ENCODE measurements around the gene BIN1.
"Not testable (repeated sequence)": the region's sequence is repeated elsewhere in the genome, so short reads cannot be mapped to it uniquely, and the experiment has no call there.

The BIN1 gene

GRCh38 chr2:127044165-127044718, 62.7 kb downstream of the BIN1 start:
- DNase-seq = no peak

- DNase-seq = no peak
Measured at GRCh38 chr2:127043367-127044164, 63.4 kb downstream of the BIN1 start.

GRCh38 chr2:127041259-127041970, 65.5 kb downstream of the BIN1 start:
- no peak for DNase-seq

DNA sequence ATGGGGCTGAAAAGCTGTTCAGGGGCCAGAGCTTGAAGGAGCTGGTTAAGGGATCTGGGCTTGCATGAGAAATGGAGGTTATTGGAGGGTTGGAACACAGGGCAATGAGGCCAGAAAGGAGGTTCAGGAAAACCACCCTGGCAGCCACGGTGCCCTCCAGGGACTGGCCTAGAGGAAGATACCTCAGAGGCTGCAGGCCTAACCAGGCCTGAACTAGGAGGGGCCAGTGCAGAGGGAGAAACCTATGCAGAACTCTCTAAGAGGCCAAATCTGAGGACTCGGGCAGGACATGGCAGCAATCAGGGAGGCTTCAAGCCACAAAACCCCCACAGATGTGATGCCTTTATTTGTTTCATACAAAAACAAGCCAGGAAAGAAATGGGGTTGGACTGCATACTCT, 66.8 kb downstream of the BIN1 start:
- DNase-seq = no peak

- DNase-seq = no peak
Measured at GRCh38 chr2:127039387-127040031, 67.4 kb downstream of the BIN1 start.

GRCh38 chr2:127037476-127037875, 69.5 kb downstream of the BIN1 start:
- DNase-seq = no peak

- DNase-seq = no peak
Measured at GRCh38 chr2:127034883-127035611, 71.9 kb downstream of the BIN1 start.

- no peak for DNase-seq
Measured at GRCh38 chr2:127034051-127034450, 72.9 kb downstream of the BIN1 start.

DNA sequence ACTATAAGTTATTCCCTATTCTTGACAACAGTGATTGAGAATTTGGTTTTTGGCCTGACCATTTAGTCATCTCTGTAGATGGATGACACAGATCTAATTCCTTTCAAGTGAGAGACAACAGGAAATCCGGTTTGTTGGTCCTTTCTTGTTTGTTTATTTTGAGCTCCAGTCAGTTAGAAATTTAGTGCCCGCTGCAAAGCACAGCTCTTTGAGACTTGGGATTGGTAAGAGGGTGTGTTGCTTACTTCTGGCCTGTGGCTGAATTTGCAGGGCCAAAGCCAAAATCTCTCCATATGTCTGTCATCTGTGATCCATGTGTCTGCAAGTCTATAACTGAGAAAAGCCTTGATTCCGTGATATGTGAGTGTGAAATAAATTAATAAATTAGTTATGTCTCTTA, 74.3 kb downstream of the BIN1 start:
- DNase-seq = no peak

GRCh38 chr2:127029350-127030051, 77.5 kb downstream of the BIN1 start:
- no peak for DNase-seq

DNA sequence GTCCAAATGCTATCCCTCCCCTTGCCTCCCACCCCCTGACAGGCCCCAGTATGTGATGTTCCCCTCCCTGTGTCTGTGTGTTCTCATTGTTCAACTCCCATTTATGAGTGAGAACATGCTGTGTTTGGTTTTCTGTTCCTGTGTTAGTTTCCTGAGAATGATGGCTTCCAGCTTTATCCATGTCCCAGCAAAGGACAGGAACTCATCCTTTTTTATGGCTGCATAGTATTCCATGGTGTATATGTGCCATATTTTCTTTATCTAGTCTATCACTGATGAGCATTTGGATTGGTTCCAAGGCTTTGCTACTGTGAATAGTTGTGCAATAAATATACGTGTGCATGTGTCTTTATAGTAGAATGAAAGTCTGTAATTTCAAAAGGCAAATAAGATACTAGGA, 78.2 kb downstream of the BIN1 start:
- DNase-seq = not testable (repeated sequence)

DNA sequence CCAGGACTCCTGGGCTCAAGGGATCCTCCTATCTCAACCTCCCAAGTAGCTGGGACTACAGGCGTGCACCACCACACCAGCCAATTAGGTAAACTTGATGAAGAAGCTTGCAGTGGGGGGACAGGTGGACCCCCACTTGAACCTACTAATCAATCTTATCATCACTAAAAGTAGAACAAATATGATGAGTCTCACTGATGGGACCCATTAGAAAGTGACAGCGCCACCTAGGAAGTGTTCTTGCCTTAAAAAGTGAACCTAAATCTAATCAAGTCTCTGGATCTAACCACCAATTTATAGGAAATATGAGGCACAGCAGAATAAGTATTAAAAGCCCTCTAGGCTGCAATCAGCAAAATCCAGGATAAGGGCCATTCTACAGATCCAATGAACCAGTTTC, 79.2 kb downstream of the BIN1 start:
- DNase-seq = no peak

DNA sequence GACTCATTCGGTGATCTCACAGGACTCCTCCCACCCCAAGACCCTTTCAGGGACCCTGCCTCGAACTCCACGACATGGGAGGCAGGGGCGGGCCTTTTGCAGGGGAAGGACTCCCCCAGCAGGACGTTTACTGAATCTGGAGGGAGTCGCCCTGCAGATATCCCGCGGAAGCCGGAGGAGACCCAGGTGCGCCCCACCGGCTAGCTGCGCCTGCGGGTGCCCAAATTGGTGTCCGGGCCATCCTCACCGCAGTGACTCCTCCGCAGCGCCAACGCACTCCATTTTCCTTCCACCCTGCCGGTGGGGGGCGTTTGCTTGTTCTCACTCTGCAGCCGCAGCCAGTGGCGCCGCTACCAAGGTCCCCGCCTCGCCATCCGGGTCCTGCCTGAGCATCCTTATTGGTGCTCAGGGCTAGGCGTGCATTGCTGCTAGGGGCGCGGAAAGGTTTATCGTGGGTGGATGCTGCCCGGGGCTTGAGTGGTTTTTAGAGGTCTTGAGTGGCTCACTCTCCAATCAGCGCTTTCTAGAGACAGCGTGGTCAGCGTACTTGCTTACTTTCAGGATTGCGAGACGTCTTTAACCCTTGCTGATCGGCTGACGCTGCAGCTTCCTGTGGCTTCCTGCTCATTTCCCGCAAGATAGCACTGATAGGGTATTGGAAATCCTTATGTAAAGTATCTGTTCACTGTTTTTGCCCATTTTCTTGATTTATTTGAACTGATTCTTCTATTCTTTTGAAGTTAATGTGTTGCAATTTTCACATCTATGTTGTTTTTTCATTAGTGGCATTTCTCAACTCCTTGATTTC, 81.4 kb downstream of the BIN1 start:
- peak; percentile 61 for DNase-seq

GRCh38 chr2:127024769-127025358, 82.1 kb downstream of the BIN1 start:
- no peak for DNase-seq

DNA sequence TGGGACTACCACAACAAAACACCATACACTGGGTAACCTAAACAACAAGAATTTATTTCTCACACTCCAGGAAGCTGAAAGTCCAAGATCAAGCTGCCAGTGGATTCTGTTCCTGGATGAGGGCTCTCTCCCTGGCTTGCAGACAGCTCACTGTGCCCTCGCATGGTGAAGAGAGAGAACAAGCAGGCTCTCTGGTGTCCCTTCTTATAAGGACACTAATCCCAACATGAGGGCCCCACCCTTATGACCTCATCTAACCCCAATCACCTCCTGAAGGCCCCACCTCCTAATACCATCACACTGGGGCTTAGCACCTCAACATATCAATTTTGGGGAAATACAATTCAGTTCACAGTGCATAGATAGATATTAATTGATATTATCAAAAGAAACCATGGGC, 83.5 kb downstream of the BIN1 start:
- no peak for DNase-seq

DNA sequence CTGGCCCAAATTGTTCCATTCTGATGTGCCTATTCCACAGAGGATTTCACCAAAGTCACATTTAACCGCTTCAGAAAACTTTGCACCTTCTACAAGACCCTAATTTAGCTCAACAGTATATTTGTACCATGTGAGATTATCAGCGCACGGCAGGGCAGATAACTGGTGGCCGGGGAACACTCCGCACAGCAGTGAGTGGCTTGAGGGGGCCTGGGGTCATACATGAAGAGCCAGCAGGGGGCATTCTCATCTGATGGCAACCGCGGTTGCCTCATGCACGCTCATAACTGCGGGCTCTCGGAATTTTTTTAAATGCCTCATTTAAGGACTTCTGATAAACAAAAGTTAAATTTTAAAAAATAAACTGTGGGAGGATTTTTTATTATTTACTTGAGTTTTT, 84.1 kb downstream of the BIN1 start:
- no peak for DNase-seq

DNA sequence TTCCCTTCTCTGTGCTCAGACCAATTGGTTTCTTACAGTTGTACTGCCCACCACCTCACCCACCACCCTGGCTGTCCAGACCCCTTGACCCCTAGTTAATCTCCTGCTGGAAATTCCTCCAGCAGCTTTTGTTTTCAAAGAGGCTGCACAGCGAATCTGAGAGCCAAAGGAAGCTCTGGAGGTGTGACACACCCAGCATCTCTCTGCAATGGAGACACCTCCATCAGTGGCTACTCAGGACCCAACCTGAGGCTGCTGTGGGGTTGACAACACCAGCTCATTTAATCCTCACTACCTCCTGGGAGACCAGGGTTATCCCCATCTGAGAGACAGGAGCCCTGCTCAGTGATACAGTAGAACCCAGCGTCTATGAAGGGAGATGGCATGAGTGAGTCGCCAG, 86.4 kb downstream of the BIN1 start:
- DNase-seq = no peak

DNA sequence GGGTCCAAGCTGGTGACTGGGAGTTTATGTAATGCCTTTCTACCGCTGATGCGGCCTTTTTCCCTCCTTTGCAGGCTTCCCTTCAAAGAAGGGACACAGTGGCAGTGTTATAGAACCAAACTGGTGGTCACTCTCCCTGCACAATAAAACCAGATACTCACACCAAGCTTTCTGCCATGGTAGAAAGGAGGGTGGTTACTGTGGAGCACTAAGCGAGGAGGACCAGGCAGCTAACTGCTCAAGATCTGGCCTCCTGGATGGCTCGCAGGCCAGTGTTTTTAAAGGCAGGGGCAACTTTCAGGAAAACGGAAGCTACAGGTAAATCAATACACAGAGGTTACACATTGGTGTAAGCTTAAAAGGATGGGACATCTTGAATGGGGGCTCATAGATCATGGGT, 89.4 kb downstream of the BIN1 start:
- DNase-seq = no peak

GRCh38 chr2:127016329-127016728, 90.6 kb downstream of the BIN1 start:
- no peak for DNase-seq

DNA sequence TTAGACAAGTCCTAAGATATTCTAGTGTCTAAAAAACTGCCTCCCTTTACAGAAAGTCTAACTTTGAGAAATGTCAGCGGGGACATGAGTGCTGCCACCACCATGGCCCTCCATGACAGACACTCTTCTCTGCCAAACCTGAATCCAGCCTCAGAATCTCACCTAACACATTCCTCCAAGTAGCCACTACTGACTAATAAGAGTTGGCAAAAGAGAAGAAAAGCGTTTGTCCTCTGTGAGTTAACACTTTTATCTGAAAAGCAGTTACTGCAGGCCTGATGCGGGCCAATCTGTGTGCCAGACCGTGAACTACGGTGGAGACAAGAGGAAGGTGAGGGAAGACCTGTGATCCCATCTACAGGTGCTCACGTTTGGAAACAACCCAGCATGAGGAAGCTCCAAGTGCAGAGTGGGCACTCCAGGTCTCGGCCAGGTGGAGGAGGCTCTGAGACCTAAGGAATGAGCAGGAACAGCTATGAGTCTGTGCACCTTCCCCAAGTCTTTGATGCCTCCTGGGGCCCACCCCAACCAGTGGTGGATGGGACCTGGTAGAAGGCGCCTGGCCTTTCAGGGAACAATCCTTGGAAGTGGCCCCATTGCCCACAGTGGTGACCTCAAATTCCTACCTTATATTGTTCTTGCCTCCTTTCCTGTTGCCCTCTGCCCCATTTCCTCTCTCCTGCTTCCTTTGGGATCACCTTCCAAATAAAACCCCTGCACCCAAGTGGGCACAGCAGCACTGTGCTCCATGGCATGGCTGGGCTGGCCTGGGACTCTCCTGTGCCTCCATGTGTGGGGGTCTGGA, 91.6 kb downstream of the BIN1 start:
- DNase-seq = no peak

Data from activated effector memory CD4-positive, alpha-beta T cell treated with Interleukin-2 at 50 U/mL for 16 hours (primary cell).